Measurements from ENCODE around the gene CEBPB. TPM values are rescaled to one million over a fixed set of nuclear protein-coding genes. Genes with fewer than 3 reads are reported as not detected.
"Not testable (repeated sequence)": the region's sequence is repeated elsewhere in the genome, so short reads cannot be mapped to it uniquely, and the experiment has no call there.

The CEBPB gene
- total RNA-seq, 1 experiment from 2014 or later = 137 TPM

- H3K4me3 Mint-ChIP-seq (ENCODE audit: low read depth, unreplicated experiment) = no peak overlapping the region
- H3K4me1 Mint-ChIP-seq (ENCODE audit: low read depth, unreplicated experiment) = peaks cover 37% of the 10 kb centered on the region
These were observed 7.6 kb downstream of the CEBPB start for GRCh38 chr20:50198180-50198666.

GRCh38 chr20:50198716-50199115, 8.1 kb downstream of the CEBPB start:
- CTCF ChIA-PET = interaction anchor here (0.6 to 1.3 kb wide), 3 partner anchors 13 to 135 kb away, joined by 3 to 4 read pairs (median 4); no protein-coding TSS in a partner anchor
- no peak for DNase-seq
- TF ChIP-seq CTCF (IDR thresholded peaks at IDR 0.05; ENCODE audit: unreplicated experiment) = no peak
- no peak overlapping the region for H3K27ac Mint-ChIP-seq (ENCODE audit: unreplicated experiment)
- intact Hi-C loops (cut with micrococcal nuclease; ENCODE audit: unreplicated experiment) = loop anchor here (10.0 kb wide), 1 partner anchor 166 kb away; no protein-coding TSS in a partner anchor
- peaks cover 34% of the 10 kb centered on the region for H3K4me1 Mint-ChIP-seq (ENCODE audit: low read depth, unreplicated experiment)
- BruUV-seq (replicated peaks) = no TSS peak
- H3K4me3 Mint-ChIP-seq (ENCODE audit: low read depth, unreplicated experiment) = no peak overlapping the region
- no peaks in the 10 kb centered on the region for H3K27me3 Mint-ChIP-seq (ENCODE audit: unreplicated experiment)
- H3K36me3 Mint-ChIP-seq (ENCODE audit: insufficient read depth, unreplicated experiment) = peaks cover 40% of the 10 kb centered on the region
- peaks cover 2% of the 10 kb centered on the region for H3K9me3 Mint-ChIP-seq (ENCODE audit: low read depth, unreplicated experiment)

More at GRCh38 chr20:50198180-50198666, 7.6 kb downstream of the CEBPB start:
- H3K27ac Mint-ChIP-seq (ENCODE audit: unreplicated experiment) = no peak overlapping the region
- CTCF ChIA-PET = interaction anchor here (1.0 kb wide), 1 partner anchor 551 kb away, joined by 13 read pairs; no protein-coding TSS in a partner anchor
- no peaks in the 10 kb centered on the region for H3K9me3 Mint-ChIP-seq (ENCODE audit: low read depth, unreplicated experiment)
- H3K27me3 Mint-ChIP-seq (ENCODE audit: unreplicated experiment) = no peaks in the 10 kb centered on the region
- BruUV-seq (replicated peaks) = no TSS peak
- H3K36me3 Mint-ChIP-seq (ENCODE audit: insufficient read depth, unreplicated experiment) = peaks cover 45% of the 10 kb centered on the region
- TF ChIP-seq CTCF (IDR thresholded peaks at IDR 0.05; ENCODE audit: unreplicated experiment) = no peak
- no peak for DNase-seq
- intact Hi-C loops (cut with micrococcal nuclease; ENCODE audit: unreplicated experiment) = loop anchor here (10.0 kb wide), 1 partner anchor 167 kb away; no protein-coding TSS in a partner anchor

GRCh38 chr20:50199703-50200102, 9.1 kb downstream of the CEBPB start:
- Mint-ChIP-seq H3K36me3 (ENCODE audit: insufficient read depth, unreplicated experiment) (peaks cover 30% of the 10 kb centered on the region), H3K4me3 (ENCODE audit: low read depth, unreplicated experiment) (no peak overlapping the region), H3K9me3 (ENCODE audit: low read depth, unreplicated experiment) (peaks cover 5% of the 10 kb centered on the region), H3K27me3 (ENCODE audit: unreplicated experiment) (no peaks in the 10 kb centered on the region), H3K27ac (ENCODE audit: unreplicated experiment) (no peak overlapping the region), H3K4me1 (ENCODE audit: low read depth, unreplicated experiment) (peaks cover 24% of the 10 kb centered on the region)
- CTCF ChIA-PET = interaction anchor here (0.6 to 1.3 kb wide), 2 partner anchors 12 to 730 kb away, joined by 3 to 4 read pairs; no protein-coding TSS in a partner anchor
- no TSS peak for BruUV-seq (replicated peaks)
- DNase-seq = no peak
- intact Hi-C loops (cut with micrococcal nuclease; ENCODE audit: unreplicated experiment) = loop anchor here (10.0 kb wide), 1 partner anchor 165 kb away; no protein-coding TSS in a partner anchor
- TF ChIP-seq CTCF (IDR thresholded peaks at IDR 0.05; ENCODE audit: unreplicated experiment) = no peak

DNA sequence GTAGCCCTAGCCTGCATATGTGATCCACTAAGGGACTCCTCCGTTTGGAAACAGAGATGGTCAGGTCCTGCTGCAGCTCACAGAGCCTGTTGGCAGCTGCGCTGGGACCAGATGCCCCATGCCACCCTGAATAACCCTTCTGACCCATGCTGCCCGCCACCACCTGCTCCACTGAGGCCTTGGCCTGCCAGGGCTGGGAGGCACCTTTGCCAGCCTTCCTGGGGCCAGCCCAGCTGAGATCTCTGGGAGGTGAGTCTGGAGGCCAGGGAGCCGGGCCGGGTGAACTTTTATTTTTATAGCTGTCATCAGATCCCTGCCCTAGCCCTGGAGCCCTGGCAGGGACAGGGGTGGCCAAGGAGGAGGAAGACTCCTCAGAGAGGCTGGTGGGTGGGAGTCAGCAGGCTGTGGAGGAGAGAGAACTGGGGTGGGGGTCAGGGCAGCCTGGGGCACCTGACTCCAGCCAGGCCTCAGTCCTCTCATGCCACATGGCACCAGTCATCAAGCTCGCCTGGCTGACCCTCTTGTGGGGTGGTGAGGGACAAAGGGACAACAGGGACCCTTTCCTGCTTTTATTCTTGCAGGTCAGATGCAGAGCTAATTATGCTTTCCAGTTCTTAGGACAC, 10.0 kb downstream of the CEBPB start:
- peaks cover 5% of the 10 kb centered on the region for H3K9me3 Mint-ChIP-seq (ENCODE audit: low read depth, unreplicated experiment)
- H3K27me3 Mint-ChIP-seq (ENCODE audit: unreplicated experiment) = no peaks in the 10 kb centered on the region
- H3K27ac Mint-ChIP-seq (ENCODE audit: unreplicated experiment) = no peak overlapping the region
- H3K4me1 Mint-ChIP-seq (ENCODE audit: low read depth, unreplicated experiment) = peaks cover 15% of the 10 kb centered on the region
- TF ChIP-seq CTCF (IDR thresholded peaks at IDR 0.05; ENCODE audit: unreplicated experiment) = no peak
- BruUV-seq (replicated peaks) = no TSS peak
- no peak overlapping the region for H3K4me3 Mint-ChIP-seq (ENCODE audit: low read depth, unreplicated experiment)
- CTCF ChIA-PET = no interaction called here
- no peak for DNase-seq
- intact Hi-C loops (cut with micrococcal nuclease; ENCODE audit: unreplicated experiment) = no loop called here
- H3K36me3 Mint-ChIP-seq (ENCODE audit: insufficient read depth, unreplicated experiment) = peaks cover 21% of the 10 kb centered on the region

DNA sequence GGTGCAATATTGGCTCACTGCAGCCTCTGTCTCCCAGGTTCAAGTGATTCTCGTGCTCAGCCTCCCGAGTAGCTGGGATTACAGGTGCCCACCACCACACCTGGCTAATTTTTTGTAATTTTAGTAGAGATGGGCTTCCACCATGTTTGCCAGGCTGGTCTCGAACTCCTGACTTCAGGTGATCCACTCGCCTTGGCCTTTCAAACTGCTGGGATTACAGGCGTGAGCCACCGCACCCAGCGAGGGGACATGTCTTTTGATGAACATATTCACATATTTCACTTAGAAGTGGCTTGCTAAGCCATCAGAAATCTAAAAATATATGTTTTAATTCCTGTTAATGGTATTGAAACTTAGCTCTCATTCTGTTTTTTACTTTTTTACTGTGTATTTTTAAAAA, 11.1 kb downstream of the CEBPB start:
- H3K9me3 Mint-ChIP-seq (ENCODE audit: low read depth, unreplicated experiment); H3K4me3 Mint-ChIP-seq (ENCODE audit: low read depth, unreplicated experiment); intact Hi-C loops (cut with micrococcal nuclease; ENCODE audit: unreplicated experiment); H3K27ac Mint-ChIP-seq (ENCODE audit: unreplicated experiment); H3K4me1 Mint-ChIP-seq (ENCODE audit: low read depth, unreplicated experiment); BruUV-seq (replicated peaks); H3K27me3 Mint-ChIP-seq (ENCODE audit: unreplicated experiment); DNase-seq: not testable (repeated sequence)
- CTCF ChIA-PET = interaction anchor here (1.2 kb wide), 1 partner anchor 23 kb away, joined by 6 read pairs; no protein-coding TSS in a partner anchor
- peaks cover 22% of the 10 kb centered on the region for H3K36me3 Mint-ChIP-seq (ENCODE audit: insufficient read depth, unreplicated experiment)

Data from Calu3 (cell line).